ENCODE measurements around the gene SLC45A3.

DNA sequence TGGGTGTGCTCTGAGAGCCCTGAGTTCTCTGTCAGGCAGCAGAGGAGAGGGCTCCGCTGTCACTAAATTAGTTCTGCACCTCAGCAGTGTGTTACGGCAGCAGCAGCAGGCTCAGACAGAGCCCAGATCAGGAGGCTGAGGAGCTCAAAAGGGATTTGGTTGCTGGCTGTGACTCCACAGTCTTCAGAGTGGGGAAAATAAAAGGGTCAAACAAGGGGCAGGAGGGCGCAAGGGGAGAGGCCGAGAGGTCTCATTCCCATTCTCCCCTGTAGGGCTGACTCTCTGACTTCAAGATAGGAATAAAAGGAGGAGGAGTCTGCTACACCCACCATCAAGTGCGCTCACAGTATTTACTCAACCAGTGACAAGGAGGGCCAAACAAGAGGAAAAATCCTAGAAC lies 9.2 kb upstream of the SLC45A3 start:
- TF ChIP-seq TAF1 (IDR thresholded peaks at IDR 0.05; ENCODE audit: low read depth, low read length) (no peak), POLR2AphosphoS5 (IDR thresholded peaks at IDR 0.05; ENCODE audit: low read depth, low read length) (no peak), POLR2A (IDR thresholded peaks at IDR 0.05; ENCODE audit: low read depth, low read length) (no peak)
